ENCODE data around the gene ABAT. TPM values are rescaled to one million over a fixed set of nuclear protein-coding genes. Genes with fewer than 3 reads are reported as not detected.
"Not testable (repeated sequence)": the region's sequence is repeated elsewhere in the genome, so short reads cannot be mapped to it uniquely, and the experiment has no call there.

The ABAT gene
- total RNA-seq, 1 donor from 2014 or later = 2.6 TPM

- ATAC-seq = peak; percentile 1
- intact Hi-C loops (cut with micrococcal nuclease) = no loop called here
- no peak for DNase-seq
These were observed 123.7 kb downstream of the ABAT start for GRCh38 chr16:8798174-8798527.

- ATAC-seq = no peak
These were observed 124.2 kb downstream of the ABAT start for GRCh38 chr16:8798535-8799157.

GRCh38 chr16:8801701-8802100 is 127.3 kb downstream of the ABAT start:
- DNase-seq (no peak), ATAC-seq (no peak)
- intact Hi-C loops (cut with micrococcal nuclease) = no loop called here

More at GRCh38 chr16:8798535-8799157, 124.2 kb downstream of the ABAT start:
- no peak for DNase-seq
- intact Hi-C loops (cut with micrococcal nuclease) = no loop called here

- intact Hi-C loops (cut with micrococcal nuclease); DNase-seq; ATAC-seq: not testable (repeated sequence)
These were observed 129.3 kb downstream of the ABAT start for GRCh38 chr16:8803733-8804132.

GRCh38 chr16:8804313-8804712 is 129.9 kb downstream of the ABAT start:
- intact Hi-C loops (cut with micrococcal nuclease) = no loop called here

GRCh38 chr16:8806272-8806983 is 132.0 kb downstream of the ABAT start:
- intact Hi-C loops (cut with micrococcal nuclease) = no loop called here
- ATAC-seq (no peak), DNase-seq (no peak)

More at GRCh38 chr16:8804313-8804712, 129.9 kb downstream of the ABAT start:
- no peak for DNase-seq
- no peak for ATAC-seq

GRCh38 chr16:8807189-8807588 is 132.8 kb downstream of the ABAT start:
- intact Hi-C loops (cut with micrococcal nuclease) = no loop called here
- ATAC-seq = no peak
- no peak for DNase-seq

- intact Hi-C loops (cut with micrococcal nuclease) = no loop called here
- ATAC-seq (no peak), DNase-seq (no peak)
These were observed 133.6 kb downstream of the ABAT start for GRCh38 chr16:8808009-8808408.

- intact Hi-C loops (cut with micrococcal nuclease) = no loop called here
- no peak for DNase-seq
These were observed 134.4 kb downstream of the ABAT start for GRCh38 chr16:8808613-8809353.

GRCh38 chr16:8812162-8812843 is 137.9 kb downstream of the ABAT start:
- DNase-seq (no peak), ATAC-seq (no peak)
- intact Hi-C loops (cut with micrococcal nuclease) = no loop called here

More at GRCh38 chr16:8808613-8809353, 134.4 kb downstream of the ABAT start:
- no peak for ATAC-seq

- intact Hi-C loops (cut with micrococcal nuclease) = no loop called here
- ATAC-seq = no peak
- DNase-seq = no peak
These were observed 139.8 kb downstream of the ABAT start for GRCh38 chr16:8814095-8814806.

GRCh38 chr16:8816967-8817655 is 142.7 kb downstream of the ABAT start:
- intact Hi-C loops (cut with micrococcal nuclease) = no loop called here
- DNase-seq (no peak), ATAC-seq (no peak)

GRCh38 chr16:8818504-8819270 is 144.3 kb downstream of the ABAT start:
- ATAC-seq (no peak), DNase-seq (no peak)
- intact Hi-C loops (cut with micrococcal nuclease) = no loop called here

GRCh38 chr16:8819411-8820034 is 145.1 kb downstream of the ABAT start:
- intact Hi-C loops (cut with micrococcal nuclease) = no loop called here
- no peak for ATAC-seq
- no peak for DNase-seq

- DNase-seq = no peak
- ATAC-seq = no peak
- intact Hi-C loops (cut with micrococcal nuclease) = no loop called here
These were observed 148.0 kb downstream of the ABAT start for GRCh38 chr16:8822403-8822802.

GRCh38 chr16:8826278-8826879 is 152.0 kb downstream of the ABAT start:
- DNase-seq = no peak
- no peak for ATAC-seq
- intact Hi-C loops (cut with micrococcal nuclease) = no loop called here

GRCh38 chr16:8828541-8829165 is 154.2 kb downstream of the ABAT start:
- DNase-seq = no peak
- ATAC-seq = no peak
- intact Hi-C loops (cut with micrococcal nuclease) = no loop called here

Data from left ventricle myocardium superior (tissue), 1 donor.